Endothelial cell of umbilical vein (primary cell): ENCODE data around the gene SLC1A7. TPM values are rescaled to one million over a fixed set of nuclear protein-coding genes. Genes with fewer than 3 reads are reported as not detected.

Experiments
- BruUV-seq: library from RNA; stranded (reverse); fragments of 400-500 nt; replicated peaks from 2 replicates; lab custom pipeline; 2021; lab: Mats Ljungman, UMichigan
- CTCF ChIA-PET: fragments of 300-600, 350-600 bp; sonication (Branson Sonifier 250); formaldehyde crosslinking; loops from one replicate; lab custom pipeline; 2021; ENCODE audit warnings: antibody characterized with exemption, inconsistent platforms; lab: Charles Lee
- POLR2A ChIA-PET: fragments of 300-600, 350-600 bp; sonication (Branson Sonifier 250); formaldehyde crosslinking; loops from one replicate; lab custom pipeline; 2021; ENCODE audit warnings: antibody characterized with exemption, inconsistent platforms; lab: Charles Lee
- DNase-seq: peaks from one replicate; pipeline ENCODE4 v3.0.0-alpha.2; 2011; ENCODE audit warnings: low read depth, low spot score
- FAIRE-seq: peaks from 2 replicates; lab custom pipeline; 2011; peaks lifted over from hg19 to GRCh38; lab: Jason Lieb, UNC
- H2AFZ ChIP-seq: 2 replicates; pipeline ENCODE4 v1.6.0; 2012; ENCODE audit warnings: low read depth, low read length, control low read depth, inconsistent platforms
- H3K27ac ChIP-seq: 2 replicates; pipeline ENCODE4 v1.5.1; 2011; ENCODE audit warnings: low read depth, mild to moderate bottlenecking, control low read depth, low read length, moderate library complexity; ENCODE audit not compliant: insufficient read depth
- H3K27me3 ChIP-seq, 2 experiments: 2 replicates each; pipeline versions ENCODE4 v1.6.0 to v1.6.1; 2011; ENCODE audit warnings: low read length in 2 of 2, mixed read lengths in 1 of 2; ENCODE audit not compliant: control insufficient read depth in 2 of 2, insufficient read depth in 2 of 2
- H3K36me3 ChIP-seq, 2 experiments: 2 replicates in 1 of 2; 3 replicates in 1 of 2; pipeline ENCODE4 v1.5.1; 2011; ENCODE audit warnings: low read length in 2 of 2, mild to moderate bottlenecking in 1 of 2, moderate library complexity in 1 of 2; ENCODE audit not compliant: control insufficient read depth in 2 of 2, insufficient read depth in 2 of 2; ENCODE audit errors: extremely low read depth in 1 of 2
- H3K4me1 ChIP-seq: 3 replicates; pipeline ENCODE4 v1.5.1; 2011; ENCODE audit warnings: mild to moderate bottlenecking, low read length; ENCODE audit not compliant: control insufficient read depth, insufficient read depth; ENCODE audit errors: extremely low read depth
- H3K4me2 ChIP-seq: 2 replicates; pipeline ENCODE4 v1.6.1; 2011; ENCODE audit warnings: low read length, control low read depth, mixed read lengths; ENCODE audit not compliant: insufficient read depth
- H3K4me3 ChIP-seq, 3 experiments: fragments of 200-600 bp in 1 of 3; sonication (generic), shearing (Covaris generic) in 1 of 3; replicated peaks in 1 of 3; 2 replicates each; pipeline ENCODE4 v1.5.1; 2011 to 2016; ENCODE audit warnings: control low read depth in 3 of 3, low read length in 3 of 3, mild to moderate bottlenecking in 2 of 3, inconsistent platforms in 1 of 3, low read depth in 1 of 3, moderate library complexity in 1 of 3; ENCODE audit not compliant: insufficient read depth in 1 of 3
- H3K79me2 ChIP-seq: 2 replicates; pipeline ENCODE4 v1.6.0; 2012; ENCODE audit warnings: low read length, inconsistent platforms; ENCODE audit not compliant: control insufficient read depth, insufficient read depth
- H3K9ac ChIP-seq: replicated peaks from 2 replicates; pipeline ENCODE3; 2011; ENCODE audit warnings: low read length, control low read depth; ENCODE audit not compliant: insufficient read depth; ENCODE audit errors: extremely low read depth
- H3K9me1 ChIP-seq: replicated peaks from 3 replicates; pipeline ENCODE4 v1.6.0; 2011; ENCODE audit warnings: mild to moderate bottlenecking, low read length; ENCODE audit not compliant: control insufficient read depth, insufficient read depth; ENCODE audit errors: extremely low read depth
- H3K9me3 ChIP-seq: replicated peaks from 2 replicates; pipeline ENCODE4 v1.5.1; 2012; ENCODE audit warnings: low read length, inconsistent platforms; ENCODE audit not compliant: control insufficient read depth, insufficient read depth
- H4K20me1 ChIP-seq: replicated peaks from 2 replicates; pipeline ENCODE3; 2011; ENCODE audit warnings: mild to moderate bottlenecking, low read length; ENCODE audit not compliant: control insufficient read depth, insufficient read depth; ENCODE audit errors: extremely low read depth
- EZH2 ChIP-seq: IDR thresholded peaks from 2 replicates; pipeline ENCODE4 v1.6.1; 2012; ENCODE audit warnings: borderline replicate concordance, low read depth, mild to moderate bottlenecking, moderate library complexity, low read length, inconsistent platforms; ENCODE audit not compliant: severe bottlenecking
- FOS ChIP-seq: IDR thresholded peaks from 2 replicates; pipeline ENCODE4 v1.6.1; 2011; ENCODE audit warnings: mild to moderate bottlenecking, low read length, moderate library complexity, borderline replicate concordance; ENCODE audit not compliant: insufficient read depth
- GATA2 ChIP-seq: IDR thresholded peaks from 2 replicates; pipeline ENCODE4 v1.7.0; 2011; ENCODE audit warnings: low read depth, mild to moderate bottlenecking, moderate library complexity, mixed read lengths, low read length; ENCODE audit not compliant: insufficient read length, insufficient read depth
- JUN ChIP-seq: IDR thresholded peaks from 2 replicates; pipeline ENCODE4 v1.6.1; 2011; ENCODE audit warnings: borderline replicate concordance, low read depth; ENCODE audit not compliant: insufficient read length, insufficient read depth
- MYC ChIP-seq: IDR thresholded peaks from one replicate; pipeline ENCODE4 v1.6.1; 2011; ENCODE audit warnings: mild to moderate bottlenecking, low read depth, low read length
- POLR2A ChIP-seq: IDR thresholded peaks from 2 replicates; pipeline ENCODE4 v1.6.1; 2012; ENCODE audit warnings: low read depth, mild to moderate bottlenecking, control low read depth, low read length
- POLR2AphosphoS5 ChIP-seq: IDR thresholded peaks from 2 replicates; pipeline ENCODE4 v1.6.1; 2012; ENCODE audit warnings: low read depth, mild to moderate bottlenecking, control low read depth, low read length, moderate library complexity; ENCODE audit not compliant: insufficient read depth
- dilution Hi-C: fragments of 300-500 bp; cut with MboI; formaldehyde crosslinking; loops from one replicate; pipeline ENCODE4 v1.15.0; 2019; ENCODE audit warnings: low sequenced_read_pairs; ENCODE audit not compliant: extremely low pct_ligation_motif_present
- intact Hi-C: fragments of 100-400 bp; cut with micrococcal nuclease; formaldehyde crosslinking; loops from one replicate; pipeline ENCODE4 v1.10.0; 2022
- polyA plus RNA-seq, 4 experiments: library from polyadenylated mRNA; depleted of rRNA in 3 of 4; stranded (reverse) in 3 of 4; unstranded in 1 of 4; fragments of >200 nt; gene quantifications; 2 replicates each; pipeline versions ENCODE4 v1.2.1 to v1.2.3, GENCODE V29; 2011 to 2012; ENCODE audit warnings: missing spikeins in 1 of 4
- total RNA-seq: library from RNA; stranded (reverse); gene quantifications from 2 replicates; pipeline ENCODE4 v1.2.3, GENCODE V29; 2021
- TF ChIP-seq, protein P1 (sequence below): IDR thresholded peaks from 2 replicates; pipeline ENCODE4 v1.6.1; 2011; ENCODE audit not compliant: insufficient read depth, insufficient read length
- TF ChIP-seq, protein P2 (sequence below), 2 donors: IDR thresholded peaks; 1 replicate in 1 of 2; 2 replicates in 1 of 2; pipeline ENCODE4 v1.5.1; 2011; ENCODE audit warnings: low read length in 2 of 2, mild to moderate bottlenecking in 2 of 2, moderate library complexity in 2 of 2, control low read depth in 1 of 2, inconsistent platforms in 1 of 2, low read depth in 1 of 2; ENCODE audit not compliant: insufficient read depth in 1 of 2; ENCODE audit errors: extremely low read depth in 1 of 2

Gene SLC1A7
- total and polyA plus RNA-seq, 2 donors (not counting 3 experiments of a cell fraction or from before 2014, with no cell fraction given), result not detected

DNA sequence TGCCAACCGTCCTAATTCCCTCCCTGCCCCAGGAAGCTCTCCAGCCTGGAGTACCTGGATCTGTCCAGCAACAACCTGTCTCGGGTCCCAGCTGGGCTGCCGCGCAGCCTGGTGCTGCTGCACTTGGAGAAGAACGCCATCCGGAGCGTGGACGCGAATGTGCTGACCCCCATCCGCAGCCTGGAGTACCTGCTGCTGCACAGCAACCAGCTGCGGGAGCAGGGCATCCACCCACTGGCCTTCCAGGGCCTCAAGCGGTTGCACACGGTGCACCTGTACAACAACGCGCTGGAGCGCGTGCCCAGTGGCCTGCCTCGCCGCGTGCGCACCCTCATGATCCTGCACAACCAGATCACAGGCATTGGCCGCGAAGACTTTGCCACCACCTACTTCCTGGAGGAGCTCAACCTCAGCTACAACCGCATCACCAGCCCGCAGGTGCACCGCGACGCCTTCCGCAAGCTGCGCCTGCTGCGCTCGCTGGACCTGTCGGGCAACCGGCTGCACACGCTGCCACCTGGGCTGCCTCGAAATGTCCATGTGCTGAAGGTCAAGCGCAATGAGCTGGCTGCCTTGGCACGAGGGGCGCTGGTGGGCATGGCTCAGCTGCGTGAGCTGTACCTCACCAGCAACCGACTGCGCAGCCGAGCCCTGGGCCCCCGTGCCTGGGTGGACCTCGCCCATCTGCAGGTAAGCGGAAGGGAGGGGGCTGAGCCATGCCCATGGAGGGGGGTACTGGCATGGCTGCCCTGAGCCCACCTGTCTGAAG lies 63.9 kb downstream of the SLC1A7 start:
- TF ChIP-seq JUN (no peak), EZH2 (no peak), POLR2AphosphoS5 (no peak), GATA2 (no peak), POLR2A (no peak), MYC (no peak), FOS (no peak)
- TF ChIP-seq, protein P1, sequence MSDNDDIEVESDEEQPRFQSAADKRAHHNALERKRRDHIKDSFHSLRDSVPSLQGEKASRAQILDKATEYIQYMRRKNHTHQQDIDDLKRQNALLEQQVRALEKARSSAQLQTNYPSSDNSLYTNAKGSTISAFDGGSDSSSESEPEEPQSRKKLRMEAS, result no peak
- TF ChIP-seq, protein P2, sequence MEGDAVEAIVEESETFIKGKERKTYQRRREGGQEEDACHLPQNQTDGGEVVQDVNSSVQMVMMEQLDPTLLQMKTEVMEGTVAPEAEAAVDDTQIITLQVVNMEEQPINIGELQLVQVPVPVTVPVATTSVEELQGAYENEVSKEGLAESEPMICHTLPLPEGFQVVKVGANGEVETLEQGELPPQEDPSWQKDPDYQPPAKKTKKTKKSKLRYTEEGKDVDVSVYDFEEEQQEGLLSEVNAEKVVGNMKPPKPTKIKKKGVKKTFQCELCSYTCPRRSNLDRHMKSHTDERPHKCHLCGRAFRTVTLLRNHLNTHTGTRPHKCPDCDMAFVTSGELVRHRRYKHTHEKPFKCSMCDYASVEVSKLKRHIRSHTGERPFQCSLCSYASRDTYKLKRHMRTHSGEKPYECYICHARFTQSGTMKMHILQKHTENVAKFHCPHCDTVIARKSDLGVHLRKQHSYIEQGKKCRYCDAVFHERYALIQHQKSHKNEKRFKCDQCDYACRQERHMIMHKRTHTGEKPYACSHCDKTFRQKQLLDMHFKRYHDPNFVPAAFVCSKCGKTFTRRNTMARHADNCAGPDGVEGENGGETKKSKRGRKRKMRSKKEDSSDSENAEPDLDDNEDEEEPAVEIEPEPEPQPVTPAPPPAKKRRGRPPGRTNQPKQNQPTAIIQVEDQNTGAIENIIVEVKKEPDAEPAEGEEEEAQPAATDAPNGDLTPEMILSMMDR (IDR thresholded peaks at IDR 0.05; ENCODE audit: extremely low read depth in 1 of 2, insufficient read depth in 1 of 2, low read depth in 1 of 2, low read length in 2 of 2), result no peak
- DNase-seq (no peak), FAIRE-seq (no peak)
- H3K36me3 ChIP-seq, result no peaks in the 10 kb centered on the region
- intact Hi-C loops (no loop called here), dilution Hi-C loops (no loop called here)
- H3K4me2 ChIP-seq, result no peak overlapping the region
- no TSS peak for BruUV-seq
- H3K27me3 ChIP-seq, result no peaks in the 10 kb centered on the region
- H4K20me1 ChIP-seq, result no peaks in the 10 kb centered on the region
- POLR2A ChIA-PET, result no interaction called here
- H2AFZ ChIP-seq, result no peak overlapping the region
- no peak overlapping the region for H3K27ac ChIP-seq
- H3K79me2 ChIP-seq, result no peaks in the 10 kb centered on the region
- H3K9me3 ChIP-seq, result no peaks in the 10 kb centered on the region
- H3K9me1 ChIP-seq, result no peaks in the 10 kb centered on the region
- no peaks in the 10 kb centered on the region for H3K4me1 ChIP-seq
- no peak overlapping the region for H3K9ac ChIP-seq
- CTCF ChIA-PET, result interaction anchor here (0.8 kb wide), 1 partner anchor 10 kb away, joined by 3 read pairs; no protein-coding TSS in a partner anchor
- H3K4me3 ChIP-seq, result no peak overlapping the region
